Hematopoietic multipotent progenitor cell treated with erythropoietin and hydrocortisone succinate and interleukin-3 and kit ligand, for 17 days (in vitro differentiated cells): ENCODE results near the gene MLC1.

Source experiments
- DNase-seq: peaks from one replicate; pipeline ENCODE4 v3.0.0-alpha.2; 2015; ENCODE audit warnings: low spot score

Gene MLC1

DNA sequence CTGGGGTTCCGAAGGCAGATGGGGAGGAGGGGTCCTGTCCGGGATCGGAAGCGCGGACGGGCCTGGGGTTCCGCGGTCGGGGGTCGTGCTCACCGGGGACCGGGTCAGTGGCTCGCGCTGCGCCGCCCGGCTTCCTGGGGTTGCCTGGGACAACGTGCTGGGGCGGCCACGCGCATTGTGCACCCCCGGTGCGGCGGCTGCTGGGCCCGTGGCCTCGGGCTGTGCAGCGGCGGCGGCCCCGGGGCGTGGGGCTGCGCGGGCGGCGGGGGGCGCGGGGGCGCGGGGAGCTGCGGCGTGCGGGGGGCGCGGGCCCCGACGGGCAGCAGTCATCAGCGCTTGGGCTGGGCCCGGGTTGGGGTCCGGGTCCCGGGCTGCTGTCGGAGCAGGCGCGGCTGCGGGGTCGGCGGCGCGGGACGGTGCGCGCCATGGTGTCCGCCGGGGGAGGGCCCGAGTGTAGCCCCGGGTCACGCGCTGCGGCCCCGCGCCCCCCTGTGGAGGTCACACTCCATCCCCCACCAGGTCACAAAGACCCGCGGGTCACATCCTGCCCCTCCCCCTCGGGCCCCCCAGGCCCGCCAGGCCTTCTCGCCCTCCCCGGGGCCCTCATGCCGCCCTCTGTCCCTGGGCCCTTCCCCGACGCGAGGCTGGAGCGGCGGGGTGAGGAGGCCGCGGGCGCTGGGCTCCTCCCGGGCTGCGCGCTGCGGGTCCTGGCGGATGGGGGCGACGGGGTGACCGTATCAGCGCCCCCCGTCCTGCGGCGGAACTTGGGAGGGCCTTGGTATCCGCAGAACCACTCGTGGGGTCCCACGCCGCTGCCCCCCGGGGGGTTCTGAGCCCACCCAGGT, 26.9 kb downstream of the MLC1 start, which contains the start of gene TTLL8:
Gene TTLL8, minus strand, starts transcription at position 238 of the 845 bp plus-strand sequence.
- DNase-seq: no peak

DNA sequence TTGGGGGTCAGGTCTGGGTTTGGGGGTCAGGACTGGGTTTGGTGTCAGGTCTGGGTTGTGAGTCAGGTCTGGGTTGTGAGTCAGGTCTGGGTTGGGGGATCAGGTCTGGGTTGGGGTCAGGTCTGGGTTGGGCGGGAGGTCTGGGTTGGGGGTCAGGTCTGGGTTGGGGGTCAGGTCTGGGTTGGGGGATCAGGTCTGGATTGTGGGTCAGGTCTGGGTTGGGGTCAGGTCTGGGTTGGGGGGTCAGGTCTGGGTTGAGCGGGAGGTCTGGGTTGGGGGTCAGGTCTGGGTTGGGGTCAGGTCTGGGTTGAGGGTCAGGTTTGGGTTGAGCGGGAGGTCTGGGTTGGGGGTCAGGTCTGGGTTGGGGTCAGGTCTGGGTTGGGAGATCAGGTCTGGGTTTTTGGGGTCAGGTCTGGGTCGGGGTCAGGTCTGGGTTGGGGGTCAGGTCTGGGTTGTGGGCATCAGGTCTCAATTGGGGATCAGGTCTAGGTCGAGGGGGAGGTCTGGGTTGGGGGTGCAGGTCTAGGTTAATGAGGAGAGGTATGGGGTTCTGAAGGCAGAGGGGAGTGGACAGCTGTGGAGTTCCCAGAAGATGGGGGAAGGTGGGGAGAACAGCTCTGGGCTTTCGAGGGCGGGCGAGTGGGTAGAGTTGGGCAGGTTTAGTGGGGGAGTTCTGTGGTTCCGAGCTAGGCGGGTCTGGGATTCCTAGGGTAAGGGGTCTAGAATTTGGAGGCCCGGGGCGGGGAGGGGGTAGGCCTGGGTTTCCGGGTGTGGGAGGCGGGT, 27.8 kb downstream of the MLC1 start:
- DNase-seq: no peak

DNA sequence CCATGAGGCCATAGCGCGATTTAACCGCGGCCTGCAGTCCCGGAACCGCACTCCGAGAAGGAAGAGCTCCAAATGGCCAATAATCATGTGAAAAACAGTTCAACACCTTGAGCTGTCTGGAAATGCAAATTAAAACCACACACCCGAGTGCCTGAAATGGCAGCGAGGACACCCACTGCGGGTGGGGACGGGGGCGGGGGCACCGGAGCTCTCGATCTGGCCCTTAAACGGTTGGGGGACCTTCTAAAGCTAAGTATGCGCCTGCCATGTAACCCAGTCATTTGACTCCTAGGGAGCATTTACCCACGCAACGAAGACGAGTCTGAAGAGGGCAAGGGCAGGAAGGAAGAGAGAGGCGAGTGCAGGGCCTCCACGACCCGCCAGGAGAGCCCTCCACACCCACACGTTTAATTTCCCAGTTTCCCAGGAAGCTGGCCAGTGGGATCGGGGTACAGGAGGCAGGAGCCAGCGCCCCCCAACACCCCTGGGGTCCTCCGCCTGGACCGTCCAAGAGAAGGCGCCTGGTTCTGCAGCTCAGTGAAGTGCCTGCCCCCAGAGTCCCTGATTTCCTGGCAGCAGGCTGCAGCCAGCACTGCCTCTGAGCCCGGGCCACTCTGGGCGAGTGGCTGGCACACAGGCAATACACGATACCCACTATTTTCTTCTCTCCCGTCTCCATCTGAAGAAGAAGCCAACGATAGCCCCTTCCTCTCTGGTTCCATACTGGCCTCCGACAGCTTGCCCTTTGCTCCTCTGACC, 28.8 kb downstream of the MLC1 start:
- no peak for DNase-seq

DNA sequence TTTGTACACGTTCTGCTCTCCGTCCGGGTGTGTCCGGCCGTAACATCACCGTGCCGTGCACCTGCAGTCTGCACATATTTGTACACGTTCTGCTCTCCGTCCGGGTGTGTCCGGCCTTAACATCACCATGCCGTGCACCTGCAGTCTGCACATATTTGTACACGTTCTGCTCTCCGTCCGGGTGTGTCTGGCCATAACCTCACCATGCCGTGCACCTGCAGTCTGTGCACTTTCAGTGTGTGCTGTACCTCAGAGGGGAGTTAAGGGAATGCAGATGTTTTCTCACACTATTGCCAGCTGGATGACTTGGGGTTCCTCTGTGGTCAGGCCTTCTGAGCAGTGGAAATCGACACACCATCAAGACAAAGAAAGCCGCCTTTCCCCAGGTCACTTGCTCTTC, 31.4 kb downstream of the MLC1 start:
- no peak for DNase-seq

DNA sequence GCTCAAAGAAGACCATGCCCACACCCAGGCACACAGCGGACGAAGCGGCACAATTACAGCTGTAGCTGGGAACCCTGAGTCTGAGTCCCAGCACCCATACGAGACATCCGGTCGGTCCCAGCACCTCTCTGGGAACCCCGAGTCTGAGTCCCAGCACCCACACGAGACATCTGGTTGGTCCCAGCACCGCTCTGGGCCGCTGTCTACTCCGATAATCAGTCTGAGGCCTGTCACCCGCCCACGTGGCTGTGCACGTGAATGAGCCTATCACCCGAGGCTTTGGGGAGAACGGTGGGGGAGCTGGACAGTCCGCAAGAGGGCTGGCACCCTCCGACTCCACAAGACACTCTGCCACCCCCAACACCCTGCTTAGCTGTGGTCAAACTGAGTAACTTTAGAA, 33.3 kb downstream of the MLC1 start:
- no peak for DNase-seq

DNA sequence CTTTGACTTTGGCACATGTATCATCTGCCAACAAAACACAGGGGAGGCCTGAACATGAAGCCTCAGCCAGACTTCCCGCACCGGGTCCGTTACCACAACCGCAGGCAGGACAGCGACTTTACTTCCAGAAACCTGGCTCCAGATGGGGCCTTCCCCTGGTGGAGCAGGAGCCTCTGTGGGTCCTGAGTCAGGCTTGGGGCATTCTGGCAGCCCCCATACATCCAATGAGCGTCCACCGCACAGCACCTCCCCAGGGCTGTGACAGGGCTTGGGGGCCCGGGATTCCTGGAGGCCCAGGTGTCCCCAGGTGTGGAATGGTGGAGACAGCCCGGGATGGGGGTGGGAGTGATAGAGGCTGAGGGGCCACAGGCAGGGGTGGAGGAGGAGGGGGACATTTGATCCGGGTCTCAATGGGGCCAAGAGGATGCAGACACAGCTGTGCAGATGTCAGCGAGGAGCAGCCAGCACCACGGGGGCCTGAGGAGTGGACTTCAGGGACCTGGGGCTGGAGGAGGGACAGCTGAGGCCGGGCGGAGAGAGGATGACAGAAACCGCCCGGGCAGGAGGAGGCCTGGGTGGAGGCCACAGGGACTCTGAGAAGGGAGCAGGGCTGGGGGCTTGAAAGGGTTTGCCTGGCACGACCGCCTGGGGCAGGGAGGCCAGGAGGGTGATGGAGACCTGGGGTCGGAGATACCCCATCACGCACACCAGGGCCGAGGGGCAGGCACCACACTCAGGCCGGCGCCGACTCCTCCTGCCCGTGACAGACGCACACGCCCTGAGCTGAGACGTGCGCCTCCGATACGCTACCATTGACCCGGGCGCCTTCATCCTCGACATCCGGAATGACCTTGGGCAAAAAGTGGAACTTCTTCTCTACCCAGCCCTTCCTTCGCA, 35.7 kb downstream of the MLC1 start:
- DNase-seq: no peak

DNA sequence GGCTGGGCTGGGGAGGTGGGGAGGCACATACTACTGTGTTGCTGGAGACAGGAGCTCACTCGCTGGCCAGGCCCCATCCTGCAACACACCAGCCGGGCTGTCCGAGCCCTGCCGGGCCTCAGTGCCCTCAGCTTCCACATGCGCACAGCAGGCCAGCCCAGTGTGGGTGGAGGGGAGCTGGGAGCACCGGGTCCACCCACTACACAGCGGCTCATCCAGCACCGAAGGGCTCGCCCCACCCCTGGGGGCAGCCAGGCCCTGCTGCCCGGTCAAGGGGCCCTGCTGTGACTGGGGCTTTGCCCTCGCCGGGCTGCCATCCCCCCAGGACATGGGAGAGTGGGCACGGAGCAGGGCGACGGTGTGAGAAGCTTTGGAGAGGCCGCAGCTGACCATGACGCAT, 36.4 kb downstream of the MLC1 start:
- DNase-seq: no peak

DNA sequence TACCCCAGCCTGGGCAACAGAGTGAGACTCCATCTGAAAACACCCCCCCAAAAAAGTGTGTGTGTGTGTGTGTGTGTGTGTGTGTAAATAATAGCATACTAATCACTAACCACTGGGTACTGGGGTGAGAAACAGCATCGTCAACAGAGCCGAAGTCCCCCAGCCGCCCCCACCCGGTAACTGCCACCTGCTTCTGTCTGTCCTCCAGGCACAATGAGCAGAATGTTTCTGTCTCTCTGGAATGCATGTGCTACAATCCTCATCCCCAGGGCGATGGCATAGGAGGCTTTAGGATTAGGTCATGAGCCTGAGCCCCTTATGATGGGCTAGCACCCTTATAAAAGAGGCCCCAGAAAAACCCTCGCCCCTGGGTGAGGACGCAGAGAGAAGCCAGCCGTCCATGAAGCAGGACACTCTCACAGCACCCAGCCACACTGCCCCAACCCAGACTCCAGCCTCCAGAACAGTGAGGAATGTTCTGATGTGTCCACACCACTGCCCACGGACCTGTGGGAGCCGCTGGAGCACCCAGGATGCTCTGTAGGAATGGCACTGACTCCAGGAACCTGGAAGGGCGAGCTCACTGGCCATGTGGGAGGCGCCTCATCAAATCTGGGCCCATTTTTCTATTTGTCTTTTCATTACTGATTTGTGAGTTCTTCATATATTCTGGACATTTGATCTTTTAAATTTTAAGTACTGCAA, 37.0 kb downstream of the MLC1 start:
- DNase-seq: no peak

DNA sequence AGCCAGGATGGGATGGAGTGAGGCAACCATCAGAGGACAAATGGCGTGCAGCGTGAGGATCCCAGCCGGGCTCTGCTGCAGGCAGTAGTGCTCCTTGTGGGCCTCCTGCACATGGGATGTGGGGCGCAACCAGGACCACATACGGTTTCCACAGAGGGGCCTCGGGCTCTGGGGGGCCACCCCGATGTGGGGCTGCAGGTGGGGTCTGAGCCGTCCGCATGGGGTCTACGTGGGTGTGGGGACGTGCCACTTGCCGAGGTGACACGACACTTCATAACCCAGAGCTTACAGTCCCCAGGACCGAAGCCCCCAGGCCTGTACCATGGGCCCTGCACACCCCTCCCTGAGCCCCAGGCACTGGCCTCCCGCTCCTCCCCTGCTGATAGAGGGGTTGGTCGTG, 37.9 kb downstream of the MLC1 start:
- DNase-seq: no peak

DNA sequence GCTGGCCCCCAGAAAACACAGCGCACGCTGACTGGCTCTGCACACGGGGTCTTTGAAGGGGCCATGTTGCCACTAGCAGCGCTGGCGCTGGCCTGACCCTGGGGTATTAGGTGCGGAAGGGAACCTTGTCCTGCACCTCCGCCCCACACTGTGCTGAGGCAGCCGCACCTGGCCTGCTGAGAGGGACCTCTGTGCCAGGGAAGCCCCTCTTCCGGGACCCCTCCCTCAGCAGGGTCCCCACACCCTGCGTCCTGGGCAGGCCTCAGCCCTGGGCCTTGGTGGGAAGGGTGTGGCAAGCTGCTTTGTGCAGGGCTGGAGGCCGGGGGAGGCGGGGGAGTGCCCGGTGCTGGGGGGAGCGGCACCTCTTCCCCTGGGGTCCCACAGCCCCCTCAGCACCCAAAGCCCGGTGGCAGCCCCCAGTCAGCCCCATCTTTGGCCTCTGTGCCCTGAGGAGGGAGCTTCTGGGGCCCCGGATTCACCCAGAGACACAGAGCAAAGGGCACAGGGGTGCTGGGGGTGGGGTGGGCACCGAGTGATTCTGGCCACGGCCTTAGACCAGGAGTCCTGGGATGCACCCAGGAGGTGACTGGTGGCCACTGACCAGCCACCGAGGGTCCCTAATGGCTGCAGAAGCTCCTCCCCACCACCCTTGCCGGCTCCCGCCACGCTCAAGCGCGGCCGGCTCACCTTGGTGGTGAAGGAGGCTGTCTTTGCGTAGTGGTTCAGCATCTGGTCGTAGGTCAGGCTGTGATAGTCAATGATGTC, 38.6 kb downstream of the MLC1 start:
- DNase-seq: no peak

DNA sequence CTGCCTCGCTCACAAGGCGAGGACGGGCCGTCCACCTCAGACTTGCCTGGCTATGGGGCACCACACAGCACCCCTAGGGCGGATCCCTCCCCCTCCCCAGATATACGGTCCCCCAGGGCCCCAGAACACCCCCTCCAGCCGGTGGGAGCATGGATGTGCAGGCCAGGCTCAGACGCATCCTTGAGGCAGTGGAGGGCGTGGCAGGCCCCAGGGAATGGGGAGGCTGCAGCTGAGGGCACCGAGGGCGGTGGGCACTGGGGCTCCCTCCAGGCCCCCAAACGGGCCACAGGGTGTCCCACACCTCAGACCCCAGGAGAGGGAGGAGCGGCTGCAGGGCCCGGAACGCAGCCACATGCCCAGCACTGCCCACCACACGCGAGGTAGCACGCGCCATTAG, 39.2 kb downstream of the MLC1 start:
- no peak for DNase-seq

DNA sequence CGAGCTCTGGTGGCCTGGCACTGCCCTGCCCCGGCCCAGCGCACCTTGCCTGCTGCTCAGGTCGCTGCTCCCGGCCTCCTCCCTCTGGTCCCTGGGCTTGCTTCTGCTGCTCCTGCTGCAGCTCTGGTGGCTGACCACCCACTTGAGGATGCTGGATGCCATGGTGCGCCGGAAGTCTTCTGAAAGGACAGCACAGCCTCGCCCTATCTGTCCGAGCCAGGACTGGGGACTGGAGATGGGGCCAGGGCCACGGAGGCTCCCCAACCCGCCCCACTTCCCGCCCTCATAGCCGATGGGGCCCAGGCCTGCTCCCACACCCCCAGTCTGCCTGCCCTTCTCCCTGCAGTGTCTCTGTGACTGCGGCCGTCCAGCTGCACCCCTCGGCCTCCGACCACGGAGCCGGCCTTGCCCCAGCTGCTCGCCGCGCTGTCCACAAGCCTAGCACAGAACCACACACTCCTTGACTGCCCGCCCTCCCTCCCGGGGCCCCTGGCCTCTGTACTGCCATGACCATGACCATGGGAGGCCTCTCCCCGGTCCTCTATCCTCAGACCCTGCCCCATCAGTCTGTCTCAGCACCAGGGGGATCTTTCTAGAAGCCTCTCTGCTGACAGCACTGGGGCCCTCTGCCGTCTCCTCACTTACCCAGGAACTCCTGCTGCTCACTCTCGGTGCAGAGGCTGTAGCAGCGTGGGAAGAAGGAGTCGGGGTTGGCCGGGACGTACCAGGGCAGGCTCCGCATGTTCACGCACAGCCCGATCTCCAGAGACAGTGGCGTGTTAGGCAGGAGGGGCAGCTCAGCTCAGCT, 39.8 kb downstream of the MLC1 start:
- no peak for DNase-seq

DNA sequence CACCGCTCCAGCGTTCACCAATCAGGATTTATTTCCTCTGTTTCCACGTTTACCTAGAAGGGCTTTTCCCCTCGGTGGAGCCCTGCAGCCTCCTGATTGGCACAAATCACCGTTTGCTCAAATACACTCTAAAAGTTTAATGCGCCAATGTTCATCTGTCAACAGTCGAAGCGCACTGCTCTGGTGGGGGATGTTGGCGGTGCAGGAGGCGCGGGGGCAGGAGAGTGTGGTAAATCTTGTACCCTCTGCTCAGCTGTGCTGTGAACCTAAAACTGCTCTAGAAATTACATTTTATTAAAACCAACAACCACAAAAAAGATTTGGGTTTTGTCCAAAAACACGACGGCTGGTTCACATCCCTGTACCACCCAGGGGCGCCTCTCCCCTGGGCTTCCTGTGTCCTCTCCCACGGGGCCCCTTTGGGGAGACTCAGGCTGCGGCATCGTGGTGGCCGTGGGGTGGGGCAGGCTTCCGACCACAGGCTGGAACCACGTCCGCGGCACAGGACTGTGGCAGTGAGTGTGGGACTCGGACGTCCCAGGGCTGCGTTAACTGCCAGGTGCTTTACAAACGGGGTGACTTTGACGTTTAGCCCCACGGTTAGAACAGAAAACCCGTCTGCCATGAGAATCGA, 40.6 kb downstream of the MLC1 start:
- no peak for DNase-seq

DNA sequence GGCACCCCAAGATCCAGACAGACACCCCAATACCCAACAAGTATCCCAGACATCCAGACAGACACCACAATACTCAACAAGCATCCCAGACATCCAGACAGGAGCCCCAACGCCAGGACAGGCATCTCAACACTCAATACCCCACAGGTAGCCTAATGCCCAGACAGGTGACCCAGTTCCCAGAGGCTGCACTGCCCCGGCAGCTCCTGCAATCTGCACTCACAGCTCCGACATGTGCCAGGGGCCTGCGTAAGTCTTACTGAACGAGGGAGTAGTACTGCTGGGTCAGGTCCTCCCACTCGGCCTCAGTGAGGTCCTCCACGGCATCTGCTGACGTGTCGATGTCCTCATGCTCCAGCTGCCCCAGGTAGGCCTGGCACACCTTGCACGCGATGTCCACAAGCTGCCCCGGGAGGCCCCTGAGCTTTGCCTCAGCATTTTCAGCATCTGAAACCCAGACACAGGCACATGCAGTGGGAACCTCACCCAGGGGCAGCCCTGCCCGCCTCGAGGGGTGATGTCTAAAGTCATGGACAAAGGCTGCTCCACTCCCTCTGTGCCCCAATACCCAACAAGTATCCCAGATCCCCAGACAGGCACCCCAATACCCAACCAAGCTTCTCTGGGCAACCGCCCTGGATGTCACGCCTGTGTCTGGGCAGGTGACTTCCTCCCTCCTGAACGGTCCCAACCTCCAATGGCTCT, 43.7 kb downstream of the MLC1 start:
- no peak for DNase-seq

DNA sequence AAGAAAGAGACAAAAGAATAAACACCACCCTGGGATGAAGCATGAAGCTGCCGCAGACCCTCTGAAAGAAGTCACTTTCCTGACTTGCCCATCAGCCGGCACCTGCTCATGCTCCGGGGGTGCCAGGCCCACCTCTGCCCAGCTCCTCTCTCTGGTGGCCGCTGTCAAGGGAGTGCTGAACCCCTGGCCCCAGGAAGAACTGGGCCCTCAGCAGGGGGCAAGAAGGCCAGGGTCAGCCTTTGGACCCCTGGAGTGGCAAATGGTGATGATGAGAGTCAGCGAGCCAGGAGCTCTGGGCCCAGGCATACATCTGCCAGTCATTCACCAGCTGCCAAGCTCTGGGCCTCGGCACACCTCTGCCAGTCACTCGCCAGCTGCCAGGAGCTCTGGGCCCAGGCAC, 44.5 kb downstream of the MLC1 start:
- DNase-seq: no peak

DNA sequence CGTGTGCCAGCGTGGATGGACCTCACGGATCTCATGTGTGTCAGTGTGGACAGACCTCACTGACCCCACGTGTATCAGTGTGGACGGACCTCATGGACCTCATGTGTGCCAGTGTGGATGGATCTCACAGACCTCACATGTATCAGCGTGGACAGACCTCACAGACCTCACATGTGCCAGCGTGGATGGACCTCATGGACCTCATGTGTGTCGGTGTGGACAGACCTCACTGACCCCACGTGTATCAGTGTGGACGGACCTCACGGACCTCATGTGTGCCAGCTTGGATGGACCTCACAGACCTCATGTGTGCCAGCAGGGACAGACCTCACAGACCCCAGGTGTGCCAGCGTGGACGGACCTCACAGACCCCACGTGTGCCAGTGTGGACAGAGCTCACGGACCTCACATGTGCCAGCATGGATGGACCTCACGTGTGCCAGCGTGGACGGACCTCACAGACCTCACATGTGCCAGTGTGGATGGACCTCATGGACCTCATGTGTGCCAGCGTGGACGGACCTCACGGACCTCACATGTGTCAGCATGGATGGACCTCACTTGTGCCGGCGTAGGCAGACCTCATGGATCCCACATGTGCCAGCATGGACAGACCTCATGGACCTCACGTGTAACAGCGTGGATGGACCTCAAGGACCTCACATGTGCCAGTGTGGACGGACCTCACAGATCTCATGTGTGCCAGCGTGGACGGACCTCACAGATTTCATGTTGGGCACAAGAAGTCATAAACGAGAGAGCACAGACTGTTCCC, 45.4 kb downstream of the MLC1 start:
- no peak for DNase-seq

DNA sequence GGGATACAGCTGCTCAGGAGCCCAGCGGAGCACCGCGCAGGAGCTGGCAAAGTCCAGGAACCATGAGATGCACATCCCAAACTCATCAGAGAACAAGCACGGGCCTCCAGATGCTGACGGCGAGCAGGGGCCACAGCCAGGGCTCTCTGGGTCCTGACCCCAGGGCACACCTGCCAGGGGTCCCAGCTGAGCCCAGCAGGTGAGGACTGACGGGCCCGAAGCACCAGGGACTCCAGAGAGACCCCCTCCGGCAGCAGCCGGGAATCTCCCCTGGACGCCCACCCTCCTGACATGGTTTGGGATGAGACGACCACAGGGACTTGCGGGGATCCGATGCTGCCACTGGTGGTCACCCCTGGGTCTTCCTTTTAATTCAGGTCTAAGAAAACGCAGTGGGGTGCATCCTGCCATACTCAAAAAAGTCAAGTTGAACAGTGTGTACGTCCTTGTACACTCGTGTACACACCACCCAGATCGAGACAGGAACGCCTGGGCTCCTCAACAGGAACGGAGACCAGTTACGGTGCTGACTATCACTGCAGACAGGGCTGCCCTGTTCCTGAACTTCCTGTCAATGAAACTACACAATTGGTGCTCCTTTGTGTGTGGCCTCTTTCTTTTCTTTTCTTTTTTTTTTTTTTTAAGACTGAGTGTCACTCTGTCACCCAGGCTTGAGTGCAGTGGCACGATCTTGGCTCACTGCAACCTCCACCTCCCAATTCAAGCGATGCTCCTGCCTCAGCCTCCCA, 49.1 kb downstream of the MLC1 start:
- DNase-seq: no peak
